ENCODE measurements around the gene TAF10. TPM values are rescaled to one million over a fixed set of nuclear protein-coding genes. Genes with fewer than 3 reads are reported as not detected.

The TAF10 gene
- total RNA-seq, 1 experiment from 2014 or later: 111 TPM

DNA sequence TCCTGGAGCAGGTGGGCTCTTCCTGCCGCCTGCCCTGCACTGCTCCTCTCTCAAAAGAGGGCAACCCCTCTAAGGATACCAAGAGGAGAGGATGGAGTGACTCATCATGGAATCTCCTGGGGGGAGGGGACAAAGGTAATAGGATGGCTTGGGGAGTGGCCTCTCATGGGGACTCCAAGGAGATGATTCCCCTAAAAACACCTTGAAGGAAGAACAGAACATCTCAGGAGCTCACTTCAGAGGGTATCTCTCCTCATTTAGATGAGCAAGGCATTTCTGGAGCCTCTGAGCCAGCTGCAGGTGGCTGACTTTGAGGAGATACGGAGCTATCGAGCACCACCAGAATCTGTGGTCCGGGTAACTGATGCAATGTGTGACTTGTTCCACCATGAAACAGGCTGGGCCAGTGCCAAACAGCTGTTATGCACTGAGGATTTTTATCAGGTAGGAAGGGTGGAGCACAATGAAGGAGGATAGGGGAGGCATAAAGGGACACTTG lies 48.8 kb downstream of the TAF10 start:
- no peak for DNase-seq
- Histone ChIP-seq H3K9me3 (no peaks in the 10 kb centered on the region), H3K27me3 (no peaks in the 10 kb centered on the region), H3K36me3 (no peaks in the 10 kb centered on the region; the same call in 1 of the 2 replicates), H3K4me3 (no peak overlapping the region)

DNA sequence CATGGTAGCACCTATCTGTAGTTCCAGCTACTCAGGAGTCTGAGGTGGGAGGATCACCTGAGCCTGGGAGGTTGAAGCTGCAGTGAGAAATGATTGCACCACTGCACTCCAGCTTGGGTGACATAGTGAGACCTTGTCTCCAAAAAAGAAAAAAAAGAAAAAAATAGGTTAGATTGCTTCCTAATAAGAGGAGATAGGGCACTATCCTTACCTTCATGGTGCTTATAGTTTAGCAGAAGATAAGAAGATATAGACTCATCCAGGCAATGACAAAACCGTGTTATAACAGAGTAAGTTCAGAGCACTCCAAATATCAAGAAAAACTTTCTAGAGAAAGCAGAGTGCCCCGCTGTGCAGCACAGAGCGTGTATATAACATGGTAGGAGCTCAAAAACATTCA lies 50.7 kb downstream of the TAF10 start:
- no peak overlapping the region for H3K4me3 ChIP-seq
- H3K9me3 ChIP-seq: no peaks in the 10 kb centered on the region
- H3K27me3 ChIP-seq: no peaks in the 10 kb centered on the region
- H3K36me3 ChIP-seq: no peaks in the 10 kb centered on the region
- no peak for DNase-seq

Other genes starting within 250 kb of the TAF10 start
- gene SMPD1, start 221.7 kb downstream of the TAF10 start, total RNA-seq (2014; rRNA removed; shearing (Covaris generic); ENCODE audit: low replicate concordance): 13.1 and 17.7 TPM in 2 replicates
- gene APBB1, start 193.1 kb downstream of the TAF10 start, total RNA-seq (2014; rRNA removed; shearing (Covaris generic); ENCODE audit: low replicate concordance): 7.2 and 21.1 TPM in 2 replicates
- 0.20 TPM in 1 of 2 replicates, not detected in the other for gene HPX, start 171.2 kb downstream of the TAF10 start, total RNA-seq (2014; rRNA removed; shearing (Covaris generic); ENCODE audit: low replicate concordance)
- gene TRIM3, start 138.3 kb downstream of the TAF10 start, total RNA-seq (2014; rRNA removed; shearing (Covaris generic); ENCODE audit: low replicate concordance): 12.8 and 19.8 TPM in 2 replicates
- 40.8 and 53.9 TPM in 2 replicates for gene ARFIP2, start 130.9 kb downstream of the TAF10 start, total RNA-seq (2014; rRNA removed; shearing (Covaris generic); ENCODE audit: low replicate concordance)
- gene TIMM10B, start 130.7 kb downstream of the TAF10 start, total RNA-seq (2014; rRNA removed; shearing (Covaris generic); ENCODE audit: low replicate concordance): 28.5 and 34.4 TPM in 2 replicates
- 5.1 and 9.1 TPM in 2 replicates for gene DNHD1, start 114.9 kb downstream of the TAF10 start, total RNA-seq (2014; rRNA removed; shearing (Covaris generic); ENCODE audit: low replicate concordance)
- 21.1 and 32.9 TPM in 2 replicates for gene RRP8, start 8.6 kb downstream of the TAF10 start, total RNA-seq (2014; rRNA removed; shearing (Covaris generic); ENCODE audit: low replicate concordance)
- 92.9 and 136 TPM in 2 replicates for gene ILK, start 8.4 kb downstream of the TAF10 start, total RNA-seq (2014; rRNA removed; shearing (Covaris generic); ENCODE audit: low replicate concordance)
- gene TPP1, start 7.2 kb upstream of the TAF10 start, total RNA-seq (2014; rRNA removed; shearing (Covaris generic); ENCODE audit: low replicate concordance): 2.5 and 15.2 TPM in 2 replicates
- 4.3 and 5.4 TPM in 2 replicates for gene DCHS1, start 43.6 kb upstream of the TAF10 start, total RNA-seq (2014; rRNA removed; shearing (Covaris generic); ENCODE audit: low replicate concordance)
- 77.2 and 1,705 TPM in 2 replicates for gene MRPL17, start 71.1 kb upstream of the TAF10 start, total RNA-seq (2014; rRNA removed; shearing (Covaris generic); ENCODE audit: low replicate concordance)
- gene OR2AG2, start 159.8 kb upstream of the TAF10 start, total RNA-seq (2014; rRNA removed; shearing (Covaris generic); ENCODE audit: low replicate concordance): 0.33 TPM in 1 of 2 replicates, not detected in the other
- not detected in 2 replicates for gene OR2AG1, start 170.8 kb upstream of the TAF10 start, total RNA-seq (2014; rRNA removed; shearing (Covaris generic); ENCODE audit: low replicate concordance)
- gene OR6A2, start 187.5 kb upstream of the TAF10 start, total RNA-seq (2014; rRNA removed; shearing (Covaris generic); ENCODE audit: low replicate concordance): not detected in 2 replicates
- not detected in 2 replicates for gene OR10A5, start 233.5 kb upstream of the TAF10 start, total RNA-seq (2014; rRNA removed; shearing (Covaris generic); ENCODE audit: low replicate concordance)

Measured in MG63 (cell line).